ENCODE results near the gene UMODL1. TPM values are rescaled to one million over a fixed set of nuclear protein-coding genes. Genes with fewer than 3 reads are reported as not detected.

The UMODL1 gene
- polyA plus RNA-seq (2012; ENCODE audit: low read depth, missing spikeins): 0.19 TPM

DNA sequence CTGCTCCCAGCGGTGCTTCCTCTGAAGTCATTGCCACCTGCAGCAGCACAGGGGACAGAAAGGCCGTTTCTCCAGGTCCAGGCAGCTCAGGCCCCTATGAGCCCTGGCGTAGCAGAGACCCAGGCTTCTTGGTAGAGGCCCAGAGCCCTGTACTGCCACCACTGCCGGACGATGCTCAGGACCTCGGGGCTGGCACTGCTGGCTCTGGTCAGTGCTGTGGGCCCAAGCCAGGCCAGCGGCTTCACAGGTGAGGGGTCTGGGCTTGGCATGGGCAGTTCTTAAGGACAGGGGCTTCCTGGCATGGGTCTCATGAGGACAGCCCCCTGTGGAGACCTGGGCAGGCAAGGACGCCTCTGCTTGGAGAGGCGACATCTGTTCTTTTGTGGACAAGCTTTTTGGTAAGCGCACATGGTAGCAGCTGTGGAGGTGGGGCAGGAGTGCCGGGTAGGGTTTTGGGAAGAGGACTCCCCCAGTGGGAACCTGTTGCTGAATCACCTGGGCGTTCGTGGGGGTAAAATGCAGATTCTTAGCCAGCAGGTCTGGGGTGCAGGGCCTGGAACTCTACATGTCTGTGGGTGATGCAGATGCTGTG, at the start of gene UMODL1:
Gene UMODL1, plus strand, starts transcription at position 172 of the 592 bp plus-strand sequence. Its CDS starts 0 bp downstream, at position 172.
- no peak for TF ChIP-seq SPI1 (IDR thresholded peaks at IDR 0.05; ENCODE audit: low read depth, low read length)
- no peak for TF ChIP-seq PAX5 (IDR thresholded peaks at IDR 0.05; ENCODE audit: insufficient read depth, low read length, severe bottlenecking)
- no peak for TF ChIP-seq TAF1 (IDR thresholded peaks at IDR 0.05; ENCODE audit: low read depth, low read length)
- TF ChIP-seq POU2F2 (IDR thresholded peaks at IDR 0.05; ENCODE audit: low read depth, low read length): no peak
- no peak for TF ChIP-seq POLR2A (IDR thresholded peaks at IDR 0.05; ENCODE audit: low read depth, low read length)
- TF ChIP-seq POLR2AphosphoS5 (IDR thresholded peaks at IDR 0.05; ENCODE audit: low read depth, low read length): no peak
- FAIRE-seq (no peak), DNase-seq (ENCODE audit: insufficient read length, low spot score) (no peak)

GRCh38 chr21:42021371-42022090, 49.6 kb upstream of the UMODL1 start:
- no peak for FAIRE-seq
- TF ChIP-seq POLR2AphosphoS5 (IDR thresholded peaks at IDR 0.05; ENCODE audit: low read depth, low read length) (no peak), TAF1 (IDR thresholded peaks at IDR 0.05; ENCODE audit: low read depth, low read length) (no peak), PAX5 (IDR thresholded peaks at IDR 0.05; ENCODE audit: insufficient read depth, low read length, severe bottlenecking) (no peak), POLR2A (IDR thresholded peaks at IDR 0.05; ENCODE audit: low read depth, low read length) (no peak), SPI1 (IDR thresholded peaks at IDR 0.05; ENCODE audit: low read depth, low read length) (no peak), POU2F2 (IDR thresholded peaks at IDR 0.05; ENCODE audit: low read depth, low read length) (no peak)

GRCh38 chr21:42022091-42022430, 49.1 kb upstream of the UMODL1 start:
- TF ChIP-seq POLR2AphosphoS5 (IDR thresholded peaks at IDR 0.05; ENCODE audit: low read depth, low read length) (no peak), SPI1 (IDR thresholded peaks at IDR 0.05; ENCODE audit: low read depth, low read length) (no peak), POLR2A (IDR thresholded peaks at IDR 0.05; ENCODE audit: low read depth, low read length) (no peak), PAX5 (IDR thresholded peaks at IDR 0.05; ENCODE audit: insufficient read depth, low read length, severe bottlenecking) (no peak), TAF1 (IDR thresholded peaks at IDR 0.05; ENCODE audit: low read depth, low read length) (no peak), POU2F2 (IDR thresholded peaks at IDR 0.05; ENCODE audit: low read depth, low read length) (no peak)
- DNase-seq (ENCODE audit: insufficient read length, low spot score): no peak
- FAIRE-seq: no peak

More at GRCh38 chr21:42021371-42022090, 49.6 kb upstream of the UMODL1 start:
- no peak for DNase-seq (ENCODE audit: insufficient read length, low spot score)

DNA sequence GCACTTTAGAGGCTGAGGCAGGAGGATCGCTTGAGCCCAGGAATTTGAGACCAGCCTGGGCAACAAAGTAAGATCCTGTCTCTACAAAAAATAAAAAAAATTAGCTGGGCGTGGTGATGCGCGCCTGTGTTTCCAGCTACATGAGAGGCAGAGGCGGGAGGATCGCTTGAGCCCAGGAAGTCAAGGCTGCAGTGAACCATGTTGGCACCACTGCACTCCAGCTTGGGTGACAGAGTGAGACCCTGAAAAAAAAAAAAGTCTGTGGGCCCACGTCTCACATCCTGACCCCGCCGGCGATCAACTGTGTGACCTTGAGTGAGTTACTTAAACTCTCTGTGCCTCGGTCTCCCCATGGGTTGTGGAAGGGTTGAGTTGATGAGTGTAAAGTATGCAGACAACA, 48.2 kb upstream of the UMODL1 start:
- FAIRE-seq (no peak), DNase-seq (ENCODE audit: insufficient read length, low spot score) (no peak)
- TF ChIP-seq PAX5 (IDR thresholded peaks at IDR 0.05; ENCODE audit: insufficient read depth, low read length, severe bottlenecking): no peak
- TF ChIP-seq POLR2A (IDR thresholded peaks at IDR 0.05; ENCODE audit: low read depth, low read length): no peak
- TF ChIP-seq TAF1 (IDR thresholded peaks at IDR 0.05; ENCODE audit: low read depth, low read length): no peak
- no peak for TF ChIP-seq POU2F2 (IDR thresholded peaks at IDR 0.05; ENCODE audit: low read depth, low read length)
- no peak for TF ChIP-seq POLR2AphosphoS5 (IDR thresholded peaks at IDR 0.05; ENCODE audit: low read depth, low read length)
- TF ChIP-seq SPI1 (IDR thresholded peaks at IDR 0.05; ENCODE audit: low read depth, low read length): no peak

- DNase-seq (ENCODE audit: insufficient read length, low spot score) (no peak), FAIRE-seq (no peak)
- TF ChIP-seq TAF1 (IDR thresholded peaks at IDR 0.05; ENCODE audit: low read depth, low read length) (no peak), POLR2A (IDR thresholded peaks at IDR 0.05; ENCODE audit: low read depth, low read length) (no peak), POLR2AphosphoS5 (IDR thresholded peaks at IDR 0.05; ENCODE audit: low read depth, low read length) (no peak), PAX5 (IDR thresholded peaks at IDR 0.05; ENCODE audit: insufficient read depth, low read length, severe bottlenecking) (no peak), POU2F2 (IDR thresholded peaks at IDR 0.05; ENCODE audit: low read depth, low read length) (no peak)
Observed at GRCh38 chr21:42025376-42026081, 45.6 kb upstream of the UMODL1 start.

DNA sequence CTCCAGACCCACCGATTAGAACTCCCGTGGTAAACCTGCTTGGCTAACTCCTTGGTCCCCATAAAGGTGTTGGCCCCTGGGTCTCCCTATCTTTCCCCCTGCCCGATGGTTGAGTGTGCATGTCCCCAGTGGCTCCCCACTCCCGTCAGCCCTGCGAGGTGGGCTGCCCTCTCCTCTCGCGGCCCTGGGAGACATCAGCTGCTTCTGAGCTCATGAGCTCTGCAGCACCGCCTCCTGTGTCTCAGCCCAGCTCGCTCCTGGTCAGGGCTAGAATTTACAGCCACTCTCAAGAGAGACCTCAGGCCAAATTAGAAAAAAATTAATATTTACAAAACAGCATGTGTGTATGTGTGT, 45.1 kb upstream of the UMODL1 start:
- no peak for FAIRE-seq
- no peak for DNase-seq (ENCODE audit: insufficient read length, low spot score)

GRCh38 chr21:42027085-42027821, 43.9 kb upstream of the UMODL1 start:
- TF ChIP-seq POU2F2 (IDR thresholded peaks at IDR 0.05; ENCODE audit: low read depth, low read length) (no peak), SPI1 (IDR thresholded peaks at IDR 0.05; ENCODE audit: low read depth, low read length) (no peak), TAF1 (IDR thresholded peaks at IDR 0.05; ENCODE audit: low read depth, low read length) (no peak), POLR2AphosphoS5 (IDR thresholded peaks at IDR 0.05; ENCODE audit: low read depth, low read length) (no peak), PAX5 (IDR thresholded peaks at IDR 0.05; ENCODE audit: insufficient read depth, low read length, severe bottlenecking) (no peak), POLR2A (IDR thresholded peaks at IDR 0.05; ENCODE audit: low read depth, low read length) (no peak)
- DNase-seq (ENCODE audit: insufficient read length, low spot score) (no peak), FAIRE-seq (peak; percentile 98)

More for the DNA sequence above, 45.1 kb upstream of the UMODL1 start:
- TF ChIP-seq POLR2A (IDR thresholded peaks at IDR 0.05; ENCODE audit: low read depth, low read length): no peak
- TF ChIP-seq TAF1 (IDR thresholded peaks at IDR 0.05; ENCODE audit: low read depth, low read length): no peak
- no peak for TF ChIP-seq POU2F2 (IDR thresholded peaks at IDR 0.05; ENCODE audit: low read depth, low read length)
- no peak for TF ChIP-seq SPI1 (IDR thresholded peaks at IDR 0.05; ENCODE audit: low read depth, low read length)
- TF ChIP-seq POLR2AphosphoS5 (IDR thresholded peaks at IDR 0.05; ENCODE audit: low read depth, low read length): no peak
- TF ChIP-seq PAX5 (IDR thresholded peaks at IDR 0.05; ENCODE audit: insufficient read depth, low read length, severe bottlenecking): no peak

DNA sequence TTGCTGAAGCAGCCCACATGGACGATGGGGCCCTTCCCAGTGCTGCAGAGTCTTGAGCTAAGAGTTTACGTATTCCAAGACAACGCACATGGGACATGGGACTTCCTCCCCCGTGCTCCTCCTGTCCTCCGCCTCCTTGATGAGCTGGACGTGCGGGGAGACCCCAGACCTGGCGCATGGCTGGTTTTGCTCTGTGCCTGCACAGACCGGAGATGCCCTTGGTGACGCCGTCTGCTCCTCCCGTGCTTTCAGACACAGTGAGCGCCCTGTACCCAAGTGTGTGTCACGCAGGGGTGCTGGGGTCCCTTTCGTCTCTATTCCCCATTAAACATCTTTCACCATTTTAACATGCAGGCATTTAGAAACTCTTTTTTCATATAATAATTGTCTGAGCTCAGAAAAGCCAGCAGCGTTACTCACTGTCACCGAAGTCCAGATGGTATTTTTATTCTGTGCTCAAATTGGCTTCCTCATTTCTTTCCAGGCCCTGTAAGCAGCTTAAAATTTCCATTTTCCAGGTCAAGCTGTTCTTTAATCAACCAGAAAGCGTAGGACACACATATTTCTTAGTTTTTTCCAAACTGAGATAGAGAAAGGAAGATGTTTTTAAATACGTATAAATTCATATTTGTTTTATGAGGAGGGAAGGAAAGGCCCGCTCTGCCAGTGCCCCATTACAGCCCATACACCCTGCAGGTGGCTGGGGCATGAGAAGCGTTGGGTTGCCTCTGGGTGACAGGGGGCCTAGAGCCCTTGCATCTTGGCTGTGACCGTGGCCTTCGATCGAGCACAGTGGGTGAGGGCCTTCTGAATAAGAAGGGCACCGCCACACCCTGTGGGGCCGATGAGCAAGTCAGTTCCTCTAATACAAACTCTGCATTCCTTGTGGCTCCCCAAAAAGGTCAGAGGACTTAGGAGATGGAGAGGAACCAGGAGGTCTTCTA, 43.0 kb upstream of the UMODL1 start:
- FAIRE-seq: no peak
- TF ChIP-seq POLR2AphosphoS5 (IDR thresholded peaks at IDR 0.05; ENCODE audit: low read depth, low read length) (no peak), POLR2A (IDR thresholded peaks at IDR 0.05; ENCODE audit: low read depth, low read length) (no peak), TAF1 (IDR thresholded peaks at IDR 0.05; ENCODE audit: low read depth, low read length) (no peak), PAX5 (IDR thresholded peaks at IDR 0.05; ENCODE audit: insufficient read depth, low read length, severe bottlenecking) (no peak), POU2F2 (IDR thresholded peaks at IDR 0.05; ENCODE audit: low read depth, low read length) (no peak), SPI1 (IDR thresholded peaks at IDR 0.05; ENCODE audit: low read depth, low read length) (no peak)
- DNase-seq (ENCODE audit: insufficient read length, low spot score): no peak
